NCI-H1930 (cell line): Measurements from ENCODE around the gene MICOS13.

Experiments
- DNase-seq, 2 experiments: peaks; one replicate each; lab custom pipeline; 2025; lab: John Stamatoyannopoulos, UW

The MICOS13 gene

GRCh38 chr19:5628461-5628860, 51.9 kb downstream of the MICOS13 start:
- no peak for DNase-seq
